Rectal smooth muscle tissue (tissue), 1 donor: ENCODE results near the gene HIRIP3.
"Not testable (repeated sequence)": the region's sequence is repeated elsewhere in the genome, so short reads cannot be mapped to it uniquely, and the experiment has no call there.

Experiments
- H3K27ac ChIP-seq: one replicate; pipeline ENCODE4 v1.7.0; 2013; ENCODE audit warnings: low read depth, low read length, inconsistent platforms
- H3K27me3 ChIP-seq: one replicate; pipeline ENCODE4 v1.7.0; 2013; ENCODE audit warnings: low read length; ENCODE audit not compliant: control insufficient read depth, insufficient read depth
- H3K36me3 ChIP-seq: one replicate; pipeline ENCODE4 v1.7.0; 2013; ENCODE audit warnings: low read length; ENCODE audit not compliant: control insufficient read depth, insufficient read depth
- H3K4me1 ChIP-seq: one replicate; pipeline ENCODE4 v1.7.0; 2013; ENCODE audit warnings: low read length; ENCODE audit not compliant: control insufficient read depth, insufficient read depth
- H3K4me3 ChIP-seq: one replicate; pipeline ENCODE4 v1.7.0; 2013; ENCODE audit warnings: low read length
- H3K9ac ChIP-seq: one replicate; pipeline ENCODE4 v1.7.0; 2013; ENCODE audit warnings: low read length

The HIRIP3 gene, protein sequence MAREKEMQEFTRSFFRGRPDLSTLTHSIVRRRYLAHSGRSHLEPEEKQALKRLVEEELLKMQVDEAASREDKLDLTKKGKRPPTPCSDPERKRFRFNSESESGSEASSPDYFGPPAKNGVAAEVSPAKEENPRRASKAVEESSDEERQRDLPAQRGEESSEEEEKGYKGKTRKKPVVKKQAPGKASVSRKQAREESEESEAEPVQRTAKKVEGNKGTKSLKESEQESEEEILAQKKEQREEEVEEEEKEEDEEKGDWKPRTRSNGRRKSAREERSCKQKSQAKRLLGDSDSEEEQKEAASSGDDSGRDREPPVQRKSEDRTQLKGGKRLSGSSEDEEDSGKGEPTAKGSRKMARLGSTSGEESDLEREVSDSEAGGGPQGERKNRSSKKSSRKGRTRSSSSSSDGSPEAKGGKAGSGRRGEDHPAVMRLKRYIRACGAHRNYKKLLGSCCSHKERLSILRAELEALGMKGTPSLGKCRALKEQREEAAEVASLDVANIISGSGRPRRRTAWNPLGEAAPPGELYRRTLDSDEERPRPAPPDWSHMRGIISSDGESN

DNA sequence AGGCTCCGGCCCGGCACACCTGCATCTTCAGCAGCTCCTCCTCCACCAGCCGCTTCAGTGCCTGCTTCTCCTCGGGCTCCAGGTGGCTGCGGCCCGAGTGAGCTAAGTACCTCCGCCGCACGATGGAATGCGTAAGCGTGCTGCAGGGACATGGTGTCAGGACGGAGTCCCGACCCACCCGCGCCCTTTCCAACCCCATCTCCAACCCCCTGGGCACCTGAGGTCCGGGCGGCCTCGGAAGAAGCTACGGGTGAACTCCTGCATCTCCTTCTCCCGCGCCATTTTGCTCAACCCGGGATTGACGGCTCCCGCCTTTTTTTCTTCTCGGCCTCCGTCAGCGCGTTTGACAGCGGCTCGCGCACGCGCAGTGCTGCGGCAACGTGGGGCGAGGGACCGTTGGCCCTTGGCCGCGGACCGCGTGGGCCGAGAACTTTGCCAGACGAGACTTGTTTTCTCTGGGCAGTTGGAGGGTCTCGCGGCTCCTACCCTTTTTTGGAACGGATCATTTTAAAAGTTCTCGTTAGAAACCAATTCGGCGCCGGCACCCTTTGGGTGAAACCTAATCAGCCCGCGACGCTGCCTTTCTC lies at the start of gene HIRIP3:
Gene HIRIP3, minus strand, starts transcription at position 294 of the 587 bp plus-strand sequence. Its CDS starts 12 bp downstream, at position 282.
- H3K9ac ChIP-seq: peak within 1 kb of the TSS; percentile 92
- H3K27me3 ChIP-seq: no peaks in the 10 kb centered on the region
- H3K4me3 ChIP-seq: peak within 1 kb of the TSS; percentile 97
- H3K36me3 ChIP-seq: peaks cover 11% of the 10 kb centered on the region
- H3K27ac ChIP-seq: peak within 1 kb of the TSS; percentile 96
- H3K4me1 ChIP-seq: peaks cover 10% of the 10 kb centered on the region

- no peaks in the 10 kb centered on the region for H3K36me3 ChIP-seq
- H3K4me1 ChIP-seq: no peaks in the 10 kb centered on the region
- H3K4me3 ChIP-seq: no peak overlapping the region
- no peak overlapping the region for H3K9ac ChIP-seq
- no peak overlapping the region for H3K27ac ChIP-seq
- no peaks in the 10 kb centered on the region for H3K27me3 ChIP-seq
Observed at GRCh38 chr16:30041841-30042240, 46.4 kb upstream of the HIRIP3 start.

GRCh38 chr16:30040690-30041089 lies 45.3 kb upstream of the HIRIP3 start:
- H3K27ac ChIP-seq, H3K36me3 ChIP-seq, H3K4me3 ChIP-seq, H3K9ac ChIP-seq, H3K27me3 ChIP-seq, H3K4me1 ChIP-seq: not testable (repeated sequence)

DNA sequence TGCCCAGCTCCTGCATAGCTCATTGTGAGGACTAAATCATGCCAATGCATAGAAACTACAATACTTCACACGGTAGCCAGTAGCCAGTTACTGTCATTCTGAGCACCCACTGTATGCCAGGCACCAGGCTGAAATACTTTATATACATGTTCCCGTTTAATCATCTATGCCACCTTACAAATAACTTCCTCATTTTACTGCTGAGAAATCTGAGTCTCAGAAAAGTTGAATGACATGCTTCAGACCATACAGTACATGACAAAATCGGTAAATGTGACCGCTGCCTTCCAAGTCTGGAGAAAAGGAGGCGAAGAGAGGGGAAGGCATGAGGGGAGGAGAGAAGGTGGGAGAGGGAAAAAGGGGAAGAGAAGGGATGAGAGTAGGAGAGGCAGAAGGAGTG lies 44.8 kb upstream of the HIRIP3 start:
- H3K4me1 ChIP-seq: no peaks in the 10 kb centered on the region
- no peaks in the 10 kb centered on the region for H3K36me3 ChIP-seq
- no peaks in the 10 kb centered on the region for H3K27me3 ChIP-seq
- H3K9ac ChIP-seq: no peak overlapping the region
- no peak overlapping the region for H3K27ac ChIP-seq
- no peak overlapping the region for H3K4me3 ChIP-seq

DNA sequence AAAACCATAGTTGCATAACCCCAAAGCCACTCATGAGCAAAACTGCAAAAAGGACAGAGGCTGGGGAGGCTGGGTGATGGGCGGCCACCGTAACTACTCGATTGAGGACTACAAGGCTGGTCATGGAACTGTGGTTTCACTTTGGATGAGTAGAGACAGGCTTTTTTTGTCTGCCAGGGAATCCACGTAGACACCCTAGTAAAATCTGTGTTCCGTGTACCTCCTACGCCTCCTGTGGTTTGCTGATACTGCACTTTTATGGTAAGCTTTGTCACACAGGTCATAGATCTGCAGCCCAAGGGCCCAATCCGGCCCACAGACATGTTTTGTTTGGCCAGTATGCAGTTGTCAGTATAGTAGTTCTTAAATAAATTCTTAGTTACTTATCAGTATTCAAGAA lies 37.9 kb upstream of the HIRIP3 start:
- H3K4me3 ChIP-seq: no peak overlapping the region
- peaks cover 16% of the 10 kb centered on the region for H3K27me3 ChIP-seq
- no peak overlapping the region for H3K9ac ChIP-seq

GRCh38 chr16:30032083-30032819 lies 36.8 kb upstream of the HIRIP3 start:
- Histone ChIP-seq H3K27me3 (peaks cover 18% of the 10 kb centered on the region), H3K9ac (no peak overlapping the region), H3K36me3 (no peaks in the 10 kb centered on the region), H3K4me3 (no peak overlapping the region), H3K27ac (no peak overlapping the region), H3K4me1 (no peaks in the 10 kb centered on the region)

More for the DNA sequence above, 37.9 kb upstream of the HIRIP3 start:
- H3K27ac ChIP-seq: no peak overlapping the region
- H3K4me1 ChIP-seq: no peaks in the 10 kb centered on the region
- H3K36me3 ChIP-seq: no peaks in the 10 kb centered on the region

GRCh38 chr16:30031477-30031918 lies 36.1 kb upstream of the HIRIP3 start:
- Histone ChIP-seq H3K4me1 (no peaks in the 10 kb centered on the region), H3K9ac (no peak overlapping the region), H3K27ac (no peak overlapping the region), H3K4me3 (no peak overlapping the region), H3K27me3 (peaks cover 18% of the 10 kb centered on the region), H3K36me3 (no peaks in the 10 kb centered on the region)

- H3K4me3 ChIP-seq: no peak within 1 kb of the TSS
- H3K27ac ChIP-seq: no peak within 1 kb of the TSS
- H3K4me1 ChIP-seq: no peaks in the 10 kb centered on the region
- H3K36me3 ChIP-seq: no peaks in the 10 kb centered on the region
- peaks cover 21% of the 10 kb centered on the region for H3K27me3 ChIP-seq
- H3K9ac ChIP-seq: no peak within 1 kb of the TSS
Observed at GRCh38 chr16:30030841-30031413, 35.5 kb upstream of the HIRIP3 start, which contains the start of gene TLCD3B. Gene TLCD3B (minus strand): TSS chr16:30031271. CDS start chr16:30030527, 744 bp downstream.

- Histone ChIP-seq H3K27me3 (peaks cover 21% of the 10 kb centered on the region), H3K4me1 (no peaks in the 10 kb centered on the region), H3K9ac (no peak overlapping the region), H3K4me3 (no peak overlapping the region), H3K36me3 (no peaks in the 10 kb centered on the region), H3K27ac (no peak overlapping the region)
Observed at GRCh38 chr16:30030011-30030685, 34.7 kb upstream of the HIRIP3 start.

- H3K4me3 ChIP-seq: no peak overlapping the region
- no peak overlapping the region for H3K27ac ChIP-seq
- H3K9ac ChIP-seq: no peak overlapping the region
- peaks cover 21% of the 10 kb centered on the region for H3K27me3 ChIP-seq
- H3K4me1 ChIP-seq: no peaks in the 10 kb centered on the region
- no peaks in the 10 kb centered on the region for H3K36me3 ChIP-seq
Observed at GRCh38 chr16:30028438-30029076, 33.1 kb upstream of the HIRIP3 start.
